Ishikawa (cell line): Measurements from ENCODE around the gene TRA2B.

Source experiments
- REST ChIP-seq: IDR thresholded peaks from 2 replicates; pipeline ENCODE4 v1.6.1; 2012; ENCODE audit warnings: low read depth, mild to moderate bottlenecking
- YY1 ChIP-seq: IDR thresholded peaks from 2 replicates; pipeline ENCODE4 v1.6.1; 2012; ENCODE audit warnings: low read depth

GRCh38 chr3:185940951-185941350 lies 3.1 kb upstream of the TRA2B start:
- TF ChIP-seq REST = no peak
- no peak for TF ChIP-seq YY1
